Naive thymus-derived CD8-positive, alpha-beta T cell (primary cell): ENCODE results near the gene MYRIP. TPM values are rescaled to one million over a fixed set of nuclear protein-coding genes. Genes with fewer than 3 reads are reported as not detected.

Experiments used
- ATAC-seq, 2 donors: fragments of 150-1000 bp; cut with Tn5 transposase in 1 of 2; sonication (Bioruptor Pico), chemical (Tn5 transposase) in 1 of 2; 1 replicate in 1 of 2; 2 replicates in 1 of 2; pipeline ENCODE4 v1.10.0; 2021; ENCODE audit warnings: mild to moderate bottlenecking in 2 of 2, moderate library complexity in 2 of 2
- POLR2A ChIA-PET: fragments of 350-600 bp; sonication (Branson Sonifier 250); formaldehyde crosslinking; loops from one replicate; lab custom pipeline; 2021; ENCODE audit warnings: antibody characterized with exemption; lab: Charles Lee
- DNase-seq, 10 donors: peaks; one replicate each; pipeline versions ENCODE4 v3.0.0 to v3.0.0-alpha.2; 2020 to 2022
- H3K27ac Mint-ChIP-seq, 10 donors: one replicate each; pipeline ENCODE4 v1.8.0; 2020 to 2022; ENCODE audit warnings: mild to moderate bottlenecking in 10 of 10, mixed read lengths in 10 of 10, moderate library complexity in 4 of 10, inconsistent platforms in 1 of 10
- H3K27me3 Mint-ChIP-seq, 5 donors: one replicate each; pipeline ENCODE4 v1.8.0; 2021 to 2022; ENCODE audit warnings: mixed read lengths in 5 of 5
- H3K36me3 Mint-ChIP-seq, 3 donors: one replicate each; pipeline ENCODE4 v1.8.0; 2020 to 2022; ENCODE audit warnings: mixed read lengths in 3 of 3, mild to moderate bottlenecking in 2 of 3, inconsistent platforms in 1 of 3
- H3K4me1 Mint-ChIP-seq, 4 donors: one replicate each; pipeline ENCODE4 v1.8.0; 2021 to 2022; ENCODE audit warnings: mixed read lengths in 4 of 4
- H3K4me3 Mint-ChIP-seq, 10 donors: one replicate each; pipeline ENCODE4 v1.8.0; 2020 to 2022; ENCODE audit warnings: mild to moderate bottlenecking in 10 of 10, mixed read lengths in 10 of 10, moderate library complexity in 6 of 10, inconsistent platforms in 1 of 10
- H3K9me3 Mint-ChIP-seq, 9 donors: one replicate each; pipeline ENCODE4 v1.8.0; 2020 to 2022; ENCODE audit warnings: mixed read lengths in 9 of 9, mild to moderate bottlenecking in 3 of 9, inconsistent platforms in 1 of 9, moderate library complexity in 1 of 9
- polyA plus RNA-seq, 3 donors: library from polyadenylated mRNA; unstranded; fragments of 300-500 nt; fragmentation: Illumina TruSeq; gene quantifications; one replicate each; pipeline ENCODE4 v1.2.3, GENCODE V29; 2021
- total RNA-seq, 8 experiments: library from RNA in 2 of 8; stranded (reverse) in 2 of 8; gene quantifications; one replicate each; pipeline ENCODE4 v1.2.3 and lab custom pipeline; 2021 to 2026

Gene MYRIP
- total and polyA plus RNA-seq, 5 experiments from 2014 or later: 0.08 TPM; not detected in 4

GRCh38 chr3:39911465-39912309 lies 102.3 kb downstream of the MYRIP start:
- Mint-ChIP-seq H3K27me3 (peaks cover 0 to 8% (median 0%) of the 10 kb centered on the region in 5 donors), H3K27ac (no peak overlapping the region), H3K9me3 (no peaks in the 10 kb centered on the region), H3K36me3 (no peaks in the 10 kb centered on the region), H3K4me3 (no peak overlapping the region), H3K4me1 (peaks cover 0 to 2% (median 0%) of the 10 kb centered on the region in 4 donors)
- DNase-seq (no peak), ATAC-seq (no peak)
- POLR2A ChIA-PET: no interaction called here

GRCh38 chr3:39915027-39915426 lies 105.6 kb downstream of the MYRIP start:
- H3K36me3 Mint-ChIP-seq: no peaks in the 10 kb centered on the region
- no peaks in the 10 kb centered on the region for H3K9me3 Mint-ChIP-seq
- DNase-seq (no peak), ATAC-seq (no peak)
- no peak overlapping the region for H3K4me3 Mint-ChIP-seq
- peaks cover 0 to 2% (median 0%) of the 10 kb centered on the region in 5 donors for H3K27me3 Mint-ChIP-seq
- no peak overlapping the region for H3K27ac Mint-ChIP-seq
- POLR2A ChIA-PET: no interaction called here
- H3K4me1 Mint-ChIP-seq: no peaks in the 10 kb centered on the region

- H3K4me1 Mint-ChIP-seq: no peaks in the 10 kb centered on the region
- POLR2A ChIA-PET: no interaction called here
- no peak for DNase-seq
- no peaks in the 10 kb centered on the region for H3K36me3 Mint-ChIP-seq
- H3K27ac Mint-ChIP-seq: no peak overlapping the region
- no peak for ATAC-seq
- peaks cover 0 to 2% (median 0%) of the 10 kb centered on the region in 5 donors for H3K27me3 Mint-ChIP-seq
- H3K9me3 Mint-ChIP-seq: no peaks in the 10 kb centered on the region
- no peak overlapping the region for H3K4me3 Mint-ChIP-seq
Observed at GRCh38 chr3:39917065-39917773, 107.8 kb downstream of the MYRIP start.

GRCh38 chr3:39919281-39919680 lies 109.9 kb downstream of the MYRIP start:
- no peak for DNase-seq
- Mint-ChIP-seq H3K4me1 (no peaks in the 10 kb centered on the region), H3K4me3 (no peak overlapping the region), H3K27ac (no peak overlapping the region), H3K36me3 (no peaks in the 10 kb centered on the region), H3K9me3 (peaks cover 0 to 5% (median 1%) of the 10 kb centered on the region in 9 donors), H3K27me3 (peaks cover 0 to 2% (median 0%) of the 10 kb centered on the region in 5 donors)
- POLR2A ChIA-PET: interaction anchor here (0.7 kb wide), 1 partner anchor 358 kb away, joined by 6 read pairs; no protein-coding TSS in a partner anchor
- ATAC-seq: no peak

- Mint-ChIP-seq H3K36me3 (no peaks in the 10 kb centered on the region), H3K9me3 (peaks cover 0 to 15% (median 8%) of the 10 kb centered on the region in 9 donors), H3K4me1 (no peaks in the 10 kb centered on the region), H3K27ac (no peak overlapping the region), H3K4me3 (no peak overlapping the region), H3K27me3 (peaks cover 0 to 2% (median 0%) of the 10 kb centered on the region in 5 donors)
- POLR2A ChIA-PET: interaction anchor here (0.7 kb wide), 1 partner anchor 357 kb away, joined by 6 read pairs; no protein-coding TSS in a partner anchor
- DNase-seq (no peak), ATAC-seq (no peak)
Observed at GRCh38 chr3:39920271-39920670, 110.9 kb downstream of the MYRIP start.

GRCh38 chr3:39927479-39927878 lies 118.1 kb downstream of the MYRIP start:
- Mint-ChIP-seq H3K4me3 (no peak overlapping the region), H3K9me3 (peaks cover 2 to 24% (median 8%) of the 10 kb centered on the region in 9 donors), H3K36me3 (no peaks in the 10 kb centered on the region), H3K4me1 (no peaks in the 10 kb centered on the region), H3K27me3 (no peaks in the 10 kb centered on the region), H3K27ac (no peak overlapping the region)
- DNase-seq (no peak), ATAC-seq (no peak)
- POLR2A ChIA-PET: no interaction called here

- Mint-ChIP-seq H3K4me1 (no peaks in the 10 kb centered on the region), H3K36me3 (no peaks in the 10 kb centered on the region), H3K27me3 (peaks cover 0 to 10% (median 0%) of the 10 kb centered on the region in 5 donors), H3K9me3 (peaks cover 0 to 2% (median 0%) of the 10 kb centered on the region in 9 donors), H3K27ac (no peak overlapping the region), H3K4me3 (no peak overlapping the region)
- POLR2A ChIA-PET: no interaction called here
- ATAC-seq (no peak), DNase-seq (no peak)
Observed at GRCh38 chr3:39933986-39934693, 124.7 kb downstream of the MYRIP start.

GRCh38 chr3:39934696-39935095 lies 125.3 kb downstream of the MYRIP start:
- DNase-seq: no peak
- H3K36me3 Mint-ChIP-seq: no peaks in the 10 kb centered on the region

GRCh38 chr3:39935261-39935660 lies 125.9 kb downstream of the MYRIP start:
- Mint-ChIP-seq H3K4me1 (no peaks in the 10 kb centered on the region), H3K9me3 (peaks cover 0 to under 1% (median 0%) of the 10 kb centered on the region in 9 donors), H3K27me3 (peaks cover 0 to 10% (median 0%) of the 10 kb centered on the region in 5 donors), H3K27ac (no peak overlapping the region), H3K4me3 (no peak overlapping the region), H3K36me3 (no peaks in the 10 kb centered on the region)
- POLR2A ChIA-PET: no interaction called here
- no peak for DNase-seq
- ATAC-seq: no peak

More at GRCh38 chr3:39934696-39935095, 125.3 kb downstream of the MYRIP start:
- peaks cover 0 to 2% (median 0%) of the 10 kb centered on the region in 9 donors for H3K9me3 Mint-ChIP-seq
- peaks cover 0 to 10% (median 0%) of the 10 kb centered on the region in 5 donors for H3K27me3 Mint-ChIP-seq
- ATAC-seq: no peak
- H3K27ac Mint-ChIP-seq: no peak overlapping the region
- no peak overlapping the region for H3K4me3 Mint-ChIP-seq
- POLR2A ChIA-PET: no interaction called here
- H3K4me1 Mint-ChIP-seq: no peaks in the 10 kb centered on the region

GRCh38 chr3:39936848-39937247 lies 127.4 kb downstream of the MYRIP start:
- Mint-ChIP-seq H3K9me3 (no peaks in the 10 kb centered on the region), H3K36me3 (no peaks in the 10 kb centered on the region), H3K4me3 (no peak overlapping the region), H3K4me1 (no peaks in the 10 kb centered on the region), H3K27me3 (peaks cover 0 to 10% (median 3%) of the 10 kb centered on the region in 5 donors), H3K27ac (no peak overlapping the region)
- DNase-seq: no peak
- POLR2A ChIA-PET: no interaction called here
- no peak for ATAC-seq

GRCh38 chr3:39937315-39937714 lies 127.9 kb downstream of the MYRIP start:
- DNase-seq: no peak
- no peak overlapping the region for H3K27ac Mint-ChIP-seq
- no peaks in the 10 kb centered on the region for H3K4me1 Mint-ChIP-seq
- H3K27me3 Mint-ChIP-seq: peaks cover 0 to 10% (median 4%) of the 10 kb centered on the region in 5 donors
- ATAC-seq: no peak
- H3K9me3 Mint-ChIP-seq: peaks cover 0 to 2% (median 0%) of the 10 kb centered on the region in 9 donors
- POLR2A ChIA-PET: no interaction called here
- no peaks in the 10 kb centered on the region for H3K36me3 Mint-ChIP-seq
- no peak overlapping the region for H3K4me3 Mint-ChIP-seq

- H3K27ac Mint-ChIP-seq: no peak overlapping the region
- H3K27me3 Mint-ChIP-seq: peaks cover 0 to 11% (median 4%) of the 10 kb centered on the region in 5 donors
- peaks cover 0 to 5% (median 0%) of the 10 kb centered on the region in 9 donors for H3K9me3 Mint-ChIP-seq
- DNase-seq (no peak), ATAC-seq (no peak)
- H3K4me1 Mint-ChIP-seq: no peaks in the 10 kb centered on the region
- POLR2A ChIA-PET: no interaction called here
- H3K36me3 Mint-ChIP-seq: no peaks in the 10 kb centered on the region
- no peak overlapping the region for H3K4me3 Mint-ChIP-seq
Observed at GRCh38 chr3:39937874-39938273, 128.5 kb downstream of the MYRIP start.
